A673 (cell line): ENCODE measurements around the gene CBY1. TPM values are rescaled to one million over a fixed set of nuclear protein-coding genes. Genes with fewer than 3 reads are reported as not detected.

Experiments used
- BruUV-seq: library from RNA; stranded (reverse); fragments of 400-500 nt; replicated peaks from 2 replicates; lab custom pipeline; 2021; lab: Mats Ljungman, UMichigan
- CTCF ChIA-PET: fragments of 300-600 bp; sonication (Branson Sonifier 250); formaldehyde crosslinking; loops from one replicate; lab custom pipeline; 2022; ENCODE audit warnings: antibody characterized with exemption; lab: Charles Lee
- POLR2A ChIA-PET: fragments of 300-600 bp; sonication (Branson Sonifier 250); formaldehyde crosslinking; loops from one replicate; lab custom pipeline; 2022; ENCODE audit warnings: antibody characterized with exemption; ENCODE audit not compliant: low non-redundant PET; lab: Charles Lee
- DNase-seq: peaks from one replicate; pipeline ENCODE4 v3.0.0-alpha.2; 2015; ENCODE audit warnings: low spot score
- H3K27ac ChIP-seq: fragments of 200-600 bp; sonication (generic); 2 replicates; pipeline ENCODE4 v1.5.1; 2016; ENCODE audit warnings: mixed run types, low read depth, mild to moderate bottlenecking, mixed read lengths, antibody characterized with exemption, low read length; ENCODE audit not compliant: poor library complexity, severe bottlenecking
- H3K27me3 ChIP-seq: fragments of 200-600 bp; sonication (generic); replicated peaks from 2 replicates; pipeline ENCODE4 v1.6.1; 2017; ENCODE audit warnings: mixed run types, low read depth, mild to moderate bottlenecking, mixed read lengths, antibody characterized with exemption, low read length; ENCODE audit not compliant: insufficient read depth, poor library complexity
- H3K36me3 ChIP-seq: fragments of 200-600 bp; sonication (generic); 2 replicates; pipeline ENCODE4 v1.6.1; 2016; ENCODE audit warnings: mixed run types, mild to moderate bottlenecking, mixed read lengths, antibody characterized with exemption, low read length; ENCODE audit not compliant: insufficient read depth, poor library complexity, severe bottlenecking
- H3K4me1 ChIP-seq: fragments of 200-600 bp; sonication (generic); 2 replicates; pipeline ENCODE4 v1.6.1; 2017; ENCODE audit warnings: mixed run types, mild to moderate bottlenecking, mixed read lengths, antibody characterized with exemption, low read length; ENCODE audit not compliant: insufficient read depth, poor library complexity, severe bottlenecking
- H3K4me3 ChIP-seq: fragments of 200-600 bp; sonication (generic); 2 replicates; pipeline ENCODE4 v1.5.1; 2016; ENCODE audit warnings: low read depth, mixed run types, mild to moderate bottlenecking, mixed read lengths, low read length; ENCODE audit not compliant: poor library complexity, severe bottlenecking
- H3K9me3 ChIP-seq: fragments of 200-600 bp; sonication (generic); 2 replicates; pipeline ENCODE4 v1.6.1; 2016; ENCODE audit warnings: mixed run types, low read depth, mild to moderate bottlenecking, mixed read lengths, antibody characterized with exemption, low read length; ENCODE audit not compliant: poor library complexity, severe bottlenecking
- CTCF ChIP-seq: fragments of 300-800, 200-600 bp; sonication (generic); conservative IDR thresholded peaks from 2 replicates; pipeline ENCODE4 v1.5.1; 2017; ENCODE audit warnings: low read depth, mild to moderate bottlenecking, antibody characterized with exemption, low read length, moderate library complexity, mixed read lengths
- EZH2 ChIP-seq: fragments of 200-600 bp; sonication (generic); IDR thresholded peaks from 2 replicates; pipeline ENCODE4 v1.6.1; 2017; ENCODE audit warnings: borderline replicate concordance, low read depth, mild to moderate bottlenecking, mixed read lengths, antibody characterized with exemption, low read length; ENCODE audit not compliant: poor library complexity, severe bottlenecking
- intact Hi-C: fragments of 100-400 bp; cut with micrococcal nuclease; formaldehyde crosslinking; loops from one replicate; pipeline ENCODE4 v1.10.0; 2022; ENCODE audit not compliant: unreplicated experiment
- total RNA-seq: library from RNA; stranded (reverse); gene quantifications from 2 replicates; pipeline ENCODE4 v1.2.3, GENCODE V29; 2021

Gene CBY1
- total RNA-seq, 1 experiment from 2014 or later, result 22.1 TPM

- POLR2A ChIA-PET, result no interaction called here
- no peaks in the 10 kb centered on the region for H3K27me3 ChIP-seq
- TSS peak; percentile 82 for BruUV-seq
- peaks cover 28% of the 10 kb centered on the region for H3K4me1 ChIP-seq
- peak; percentile 43 for DNase-seq
- peak overlapping the region; percentile 94 for H3K4me3 ChIP-seq
- no peak for TF ChIP-seq EZH2
- no peak; the same call in 1 of the 2 replicates for TF ChIP-seq CTCF
- no peaks in the 10 kb centered on the region for H3K9me3 ChIP-seq
- intact Hi-C loops, result loop anchor here (10.0 kb wide), 1 partner anchor 195 kb away; the partner anchor contains the start of gene DDX17
- H3K27ac ChIP-seq, result peak overlapping the region; percentile 96
- H3K36me3 ChIP-seq, result peaks cover 4% of the 10 kb centered on the region
- CTCF ChIA-PET, result interaction anchor here (0.6 to 1.0 kb wide), 2 partner anchors 18 to 253 kb away, joined by 3 to 8 read pairs; partner anchors contain the start of gene TOMM22
These were observed 43.3 kb downstream of the CBY1 start for GRCh38 chr22:38699784-38700183.

- intact Hi-C loops, result loop anchor here (10.0 kb wide), 1 partner anchor 196 kb away; the partner anchor contains the start of gene DDX17
- Histone ChIP-seq H3K36me3 (peaks cover 4% of the 10 kb centered on the region), H3K4me1 (peaks cover 31% of the 10 kb centered on the region), H3K27me3 (no peaks in the 10 kb centered on the region), H3K9me3 (no peaks in the 10 kb centered on the region), H3K27ac (peak overlapping the region; percentile 96), H3K4me3 (peak overlapping the region; percentile 94)
- ChIA-PET POLR2A (no interaction called here), CTCF (interaction anchor here (0.6 kb wide), 1 partner anchor 254 kb away, joined by 8 read pairs; no protein-coding TSS in a partner anchor)
- no peak for TF ChIP-seq EZH2
- no peak for TF ChIP-seq CTCF
- no peak for DNase-seq
- BruUV-seq, result no TSS peak
These were observed 43.9 kb downstream of the CBY1 start for GRCh38 chr22:38700270-38700788.

- peaks cover 31% of the 10 kb centered on the region for H3K4me1 ChIP-seq
- H3K36me3 ChIP-seq, result peaks cover 4% of the 10 kb centered on the region
- BruUV-seq, result TSS peak; percentile 93
- H3K4me3 ChIP-seq, result peak within 1 kb of the TSS; percentile 94
- TF ChIP-seq EZH2 (no peak), CTCF (no peak)
- H3K27ac ChIP-seq, result peak within 1 kb of the TSS; percentile 96
- ChIA-PET CTCF (no interaction called here), POLR2A (no interaction called here)
- H3K9me3 ChIP-seq, result no peaks in the 10 kb centered on the region
- no peaks in the 10 kb centered on the region for H3K27me3 ChIP-seq
- intact Hi-C loops, result loop anchor here (10.0 kb wide), 1 partner anchor 196 kb away; the partner anchor contains the start of gene DDX17
- peak; percentile 96 for DNase-seq
These were observed 44.6 kb downstream of the CBY1 start, which contains the start of gene JOSD1 for GRCh38 chr22:38700789-38701628. JOSD1 (minus strand) TSS chr22:38700943; CDS start chr22:38699987, 956 bp downstream.
